GM18511 (cell line): ENCODE data around the gene PHACTR1.
"Not testable (repeated sequence)": the region's sequence is repeated elsewhere in the genome, so short reads cannot be mapped to it uniquely, and the experiment has no call there.

Experiments
- ATAC-seq: cut with Tn5 transposase; IDR thresholded peaks from one replicate; pipeline ENCODE4 v1.9.1; 2021; ENCODE audit warnings: mild to moderate bottlenecking, moderate library complexity; ENCODE audit not compliant: unreplicated experiment

PHACTR1 gene

GRCh38 chr6:13217206-13217905 lies 500.8 kb downstream of the PHACTR1 start:
- ATAC-seq: peak; percentile 78

- ATAC-seq: no peak
Observed at GRCh38 chr6:13220266-13220665, 503.7 kb downstream of the PHACTR1 start.

- no peak for ATAC-seq
Observed at GRCh38 chr6:13222048-13222447, 505.5 kb downstream of the PHACTR1 start.

- ATAC-seq: no peak
Observed at GRCh38 chr6:13226071-13226470, 509.5 kb downstream of the PHACTR1 start.

GRCh38 chr6:13228264-13229204 lies 512.0 kb downstream of the PHACTR1 start:
- no peak for ATAC-seq

- peak; percentile 92 for ATAC-seq
Observed at GRCh38 chr6:13229205-13230085, 512.9 kb downstream of the PHACTR1 start.

GRCh38 chr6:13233106-13233505 lies 516.5 kb downstream of the PHACTR1 start:
- no peak for ATAC-seq

- no peak for ATAC-seq
Observed at GRCh38 chr6:13234130-13234529, 517.6 kb downstream of the PHACTR1 start.

- no peak for ATAC-seq
Observed at GRCh38 chr6:13235339-13235738, 518.8 kb downstream of the PHACTR1 start.

- ATAC-seq: no peak
Observed at GRCh38 chr6:13237318-13237717, 520.8 kb downstream of the PHACTR1 start.

GRCh38 chr6:13238017-13238416 lies 521.5 kb downstream of the PHACTR1 start:
- ATAC-seq: no peak

- ATAC-seq: no peak
Observed at GRCh38 chr6:13238640-13239216, 522.2 kb downstream of the PHACTR1 start.

GRCh38 chr6:13239530-13240455 lies 523.2 kb downstream of the PHACTR1 start:
- ATAC-seq: no peak

- ATAC-seq: no peak
Observed at GRCh38 chr6:13241364-13241763, 524.8 kb downstream of the PHACTR1 start.

GRCh38 chr6:13242178-13242577 lies 525.6 kb downstream of the PHACTR1 start:
- ATAC-seq: no peak

- no peak for ATAC-seq
Observed at GRCh38 chr6:13242590-13242989, 526.0 kb downstream of the PHACTR1 start.

GRCh38 chr6:13243033-13243432 lies 526.5 kb downstream of the PHACTR1 start:
- no peak for ATAC-seq

GRCh38 chr6:13243745-13244144 lies 527.2 kb downstream of the PHACTR1 start:
- ATAC-seq: not testable (repeated sequence)

GRCh38 chr6:13247627-13248026 lies 531.1 kb downstream of the PHACTR1 start:
- no peak for ATAC-seq

- no peak for ATAC-seq
Observed at GRCh38 chr6:13248053-13248452, 531.5 kb downstream of the PHACTR1 start.
